Purkinje cell (primary cell): ENCODE results near the gene IFNA4. TPM values are rescaled to one million over a fixed set of nuclear protein-coding genes. Genes with fewer than 3 reads are reported as not detected.

ENCODE experiments used
- polyA plus RNA-seq: library from polyadenylated mRNA; unstranded; fragments of >200 nt; fragmentation: Nextera tagmentation; gene quantifications from 2 replicates; pipeline ENCODE4 v1.2.1, GENCODE V29; 2014

The IFNA4 gene
- polyA plus RNA-seq: not detected in 2 replicates

DNA sequence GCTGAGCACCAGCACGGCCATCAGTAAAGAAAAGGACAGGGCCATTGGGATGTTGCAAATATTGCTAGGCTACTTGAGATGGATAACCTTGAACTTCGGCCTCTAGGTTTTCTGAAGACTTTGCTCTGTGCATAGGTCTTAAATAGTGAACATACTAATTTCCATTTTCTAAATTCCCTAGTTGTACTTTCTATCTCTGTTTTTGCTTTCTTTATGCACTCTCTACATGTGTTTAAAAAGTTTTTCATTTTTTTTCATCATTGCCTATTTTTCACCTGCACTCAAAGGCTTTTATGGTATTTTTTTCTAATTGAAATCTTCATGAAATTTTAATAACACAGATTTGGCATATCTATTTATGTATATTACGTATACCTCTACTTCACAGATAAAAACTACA lies at the start of gene IFNA4:
IFNA4 (minus strand) TSS at position 101 of the 400 bp plus-strand sequence; CDS start at position 45, 56 bp downstream.

DNA sequence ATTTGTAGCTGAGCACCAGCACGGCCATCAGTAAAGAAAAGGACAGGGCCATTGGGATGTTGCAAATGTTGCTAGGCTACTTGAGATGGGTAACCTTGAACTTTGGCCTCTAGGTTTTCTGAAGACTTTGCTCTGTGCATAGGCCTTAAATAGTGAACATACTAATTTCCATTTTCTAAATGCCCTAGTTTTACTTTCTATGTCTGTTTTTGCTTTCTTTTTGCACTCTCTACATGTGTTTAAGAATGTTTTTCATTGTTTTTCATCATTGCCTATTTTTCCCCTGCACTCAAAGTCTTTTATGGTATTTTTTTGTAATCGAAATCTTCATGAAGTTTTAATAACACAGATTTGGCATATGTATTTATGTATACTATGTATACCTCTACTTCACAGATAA lies 40.7 kb upstream of the IFNA4 start, which contains the start of gene IFNA17:
IFNA17 (minus strand) TSS at position 101 of the 400 bp plus-strand sequence; CDS start at position 52, 49 bp downstream.

DNA sequence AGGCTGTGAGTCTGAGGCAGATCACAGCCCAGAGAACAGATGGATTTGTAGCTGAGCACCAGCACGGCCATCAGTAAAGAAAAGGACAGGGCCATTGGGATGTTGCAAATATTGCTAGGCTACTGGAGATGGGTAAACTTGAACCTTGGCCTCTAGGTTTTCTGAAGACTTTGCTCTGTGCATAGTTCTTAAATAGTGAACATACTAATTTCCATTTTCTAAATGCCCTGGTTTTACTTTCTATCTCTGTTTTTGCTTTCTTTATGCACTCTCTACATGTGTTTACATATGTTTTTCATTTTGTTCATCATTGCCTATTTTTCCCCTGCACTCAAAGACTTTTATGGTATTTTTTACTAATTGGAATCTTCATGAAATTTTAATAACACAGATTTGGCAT lies 29.8 kb upstream of the IFNA4 start, which contains the start of gene IFNA16:
IFNA16 (minus strand) TSS at position 101 of the 400 bp plus-strand sequence; CDS start at position 95, 6 bp downstream.

DNA sequence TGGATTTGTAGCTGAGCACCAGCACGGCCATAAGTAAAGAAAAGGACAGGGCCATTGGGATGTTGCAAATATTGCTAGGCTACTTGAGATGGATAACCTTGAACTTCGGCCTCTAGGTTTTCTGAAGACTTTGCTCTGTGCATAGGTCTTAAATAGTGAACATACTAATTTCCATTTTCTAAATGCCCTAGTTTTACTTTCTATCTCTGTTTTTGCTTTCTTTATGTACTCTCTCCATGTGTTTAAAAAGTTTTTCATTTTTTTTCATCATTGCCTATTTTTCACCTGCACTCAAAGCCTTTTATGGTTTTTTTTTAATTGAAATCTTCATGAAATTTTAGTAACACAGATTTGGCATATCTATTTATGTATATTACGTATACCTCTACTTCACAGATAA lies 19.7 kb upstream of the IFNA4 start, which contains the start of gene IFNA10:
IFNA10 (minus strand) TSS at position 101 of the 400 bp plus-strand sequence; CDS start at position 55, 46 bp downstream.

DNA sequence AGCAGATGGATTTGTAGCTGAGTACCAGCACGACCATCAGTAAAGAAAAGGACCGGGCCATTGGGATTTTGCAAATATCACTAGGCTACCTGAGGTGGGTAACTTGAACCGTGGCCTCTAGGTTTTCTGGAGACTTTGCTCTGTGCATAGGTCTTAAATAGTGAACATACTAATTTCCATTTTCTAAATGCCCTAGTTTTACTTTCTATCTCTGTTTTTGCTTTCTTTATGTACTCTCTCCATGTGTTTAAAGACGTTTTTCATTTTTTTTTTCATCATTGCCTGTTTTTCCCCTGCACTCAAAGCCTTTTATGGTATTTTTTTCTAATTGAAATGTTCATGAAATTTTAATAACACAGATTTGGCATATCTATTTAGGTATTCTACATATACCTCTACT lies 14.7 kb upstream of the IFNA4 start, which contains the start of gene IFNA7:
IFNA7 (minus strand) TSS at position 101 of the 400 bp plus-strand sequence; CDS start at position 61, 40 bp downstream.

DNA sequence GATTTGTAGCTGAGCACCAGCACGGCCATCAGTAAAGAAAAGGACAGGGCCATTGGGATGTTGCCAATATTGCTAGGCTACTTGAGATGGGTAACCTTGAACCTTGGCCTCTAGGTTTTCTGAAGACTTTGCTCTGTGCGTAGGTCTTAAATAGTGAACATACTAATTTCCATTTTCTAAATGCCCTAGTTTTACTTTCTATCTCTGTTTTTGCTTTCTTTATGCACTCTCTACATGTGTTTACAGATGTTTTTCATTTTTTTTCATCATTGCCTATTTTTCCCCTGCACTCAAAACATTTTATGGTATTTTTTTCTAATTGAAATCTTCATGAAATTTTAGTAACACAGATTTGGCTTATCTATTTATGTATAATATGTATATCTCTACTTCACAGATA lies 20.8 kb downstream of the IFNA4 start, which contains the start of gene IFNA21:
IFNA21 (minus strand) TSS at position 101 of the 400 bp plus-strand sequence; CDS start at position 53, 48 bp downstream.

DNA sequence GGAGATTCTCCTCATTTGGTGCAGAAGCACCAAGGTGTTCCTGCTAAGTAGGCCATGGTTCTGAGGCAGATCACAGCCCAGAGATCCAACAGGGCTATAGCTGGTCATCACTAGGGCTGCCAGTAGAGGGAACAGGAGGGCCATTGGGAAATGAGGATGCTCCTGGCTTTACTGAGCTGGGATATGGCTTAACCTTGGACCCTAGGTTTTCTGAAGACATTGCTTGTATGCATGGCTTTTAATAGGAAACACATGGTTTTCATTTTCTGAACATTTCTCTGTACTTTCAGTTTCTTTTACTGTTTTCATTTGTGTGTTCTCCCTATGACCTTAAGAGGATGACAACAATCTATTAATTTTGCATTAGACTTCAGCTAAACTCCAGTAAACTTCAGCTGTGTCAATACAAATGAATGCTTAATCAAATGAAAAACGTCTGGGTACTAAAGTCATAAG lies 45.9 kb downstream of the IFNA4 start, which contains the start of gene IFNW1:
IFNW1 (minus strand) TSS at position 406 of the 456 bp plus-strand sequence; CDS start at position 144, 262 bp downstream.

Other genes with a start within 250 kb of the IFNA4 start
- gene HACD4, start 155.9 kb downstream of the IFNA4 start, polyA plus RNA-seq: 0.16 and 0.38 TPM in 2 replicates
- not detected in 2 replicates for gene IFNB1, start 109.6 kb downstream of the IFNA4 start, polyA plus RNA-seq
- 0.54 TPM in 1 of 2 replicates, not detected in the other for gene IFNW1, start 45.8 kb downstream of the IFNA4 start, polyA plus RNA-seq
- not detected in 2 replicates for gene IFNA21, start 20.9 kb downstream of the IFNA4 start, polyA plus RNA-seq
- not detected in 2 replicates for gene IFNA7, start 14.6 kb upstream of the IFNA4 start, polyA plus RNA-seq
- gene IFNA10, start 19.6 kb upstream of the IFNA4 start, polyA plus RNA-seq: not detected in 2 replicates
- not detected in 2 replicates for gene IFNA16, start 29.7 kb upstream of the IFNA4 start, polyA plus RNA-seq
- gene IFNA17, start 40.6 kb upstream of the IFNA4 start, polyA plus RNA-seq: not detected in 2 replicates
- gene IFNA14, start 52.4 kb upstream of the IFNA4 start, polyA plus RNA-seq: not detected in 2 replicates
- gene IFNA5, start 117.7 kb upstream of the IFNA4 start, polyA plus RNA-seq: not detected in 2 replicates
- gene KLHL9, start 147.8 kb upstream of the IFNA4 start, polyA plus RNA-seq: 14.5 and 18.2 TPM in 2 replicates
- gene IFNA6, start 163.3 kb upstream of the IFNA4 start, polyA plus RNA-seq: not detected in 2 replicates
- not detected in 2 replicates for gene IFNA13, start 180.5 kb upstream of the IFNA4 start, polyA plus RNA-seq
- 0.22 TPM in 1 of 2 replicates, not detected in the other for gene IFNA2, start 197.8 kb upstream of the IFNA4 start, polyA plus RNA-seq
- gene IFNA8, start 221.5 kb upstream of the IFNA4 start, polyA plus RNA-seq: not detected in 2 replicates